DMS 273 (cell line): ENCODE measurements around the gene ARRB2.
"Not testable (repeated sequence)": the region's sequence is repeated elsewhere in the genome, so short reads cannot be mapped to it uniquely, and the experiment has no call there.

Experiments used
- DNase-seq: peaks from one replicate; lab custom pipeline; 2025; ENCODE audit not compliant: unreplicated experiment; lab: John Stamatoyannopoulos, UW

Gene ARRB2

DNA sequence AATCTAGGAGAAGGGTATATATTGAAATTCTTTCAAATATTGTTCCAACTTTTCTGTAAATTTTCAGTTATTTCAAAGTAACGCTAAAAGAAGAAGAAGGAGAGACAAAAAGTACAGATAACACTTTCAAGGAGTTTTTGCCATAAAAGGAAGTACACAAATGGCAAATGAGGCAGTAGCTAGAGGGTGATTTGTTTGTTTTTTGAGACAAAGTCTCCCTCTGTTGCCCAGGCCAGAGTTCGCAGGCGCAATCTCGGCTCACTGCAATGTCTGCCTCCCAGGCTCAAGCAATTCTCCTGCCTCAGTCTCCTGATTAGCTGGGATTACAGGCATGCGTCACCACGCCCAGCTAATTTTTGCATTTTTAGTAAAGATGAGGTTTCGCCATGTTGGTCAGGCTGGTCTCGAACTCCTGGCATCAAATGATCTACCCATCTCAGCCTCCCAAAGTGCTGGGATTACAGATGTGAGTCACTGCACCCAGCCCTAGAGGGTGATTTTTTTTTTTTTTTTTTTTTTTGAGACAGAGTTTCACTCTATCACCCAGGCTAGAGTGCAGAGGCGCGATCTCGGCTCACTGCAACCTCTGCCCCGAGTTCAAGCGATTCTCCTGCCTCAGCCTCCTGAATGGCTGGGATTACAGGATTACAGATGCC lies 10.9 kb upstream of the ARRB2 start:
- DNase-seq, result not testable (repeated sequence)

DNA sequence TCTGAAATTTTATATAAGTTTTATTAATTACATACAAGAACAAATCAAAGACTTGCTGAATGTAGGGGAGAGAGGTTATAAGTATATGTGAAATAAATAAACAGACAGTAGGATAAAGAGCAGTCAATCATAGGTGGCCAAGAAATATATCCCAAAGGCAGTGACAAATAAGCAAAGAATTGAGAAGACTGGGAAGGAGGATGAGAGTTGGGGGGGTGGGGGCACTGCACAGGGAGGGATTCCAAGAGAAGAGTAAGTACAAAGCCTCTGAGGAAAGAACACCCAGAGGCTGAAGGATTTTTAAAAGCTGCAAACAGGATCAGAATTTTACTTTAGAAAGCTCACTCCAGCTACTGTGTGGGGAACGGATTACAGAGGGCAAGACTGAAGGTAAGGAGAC lies 9.3 kb upstream of the ARRB2 start:
- no peak for DNase-seq

DNA sequence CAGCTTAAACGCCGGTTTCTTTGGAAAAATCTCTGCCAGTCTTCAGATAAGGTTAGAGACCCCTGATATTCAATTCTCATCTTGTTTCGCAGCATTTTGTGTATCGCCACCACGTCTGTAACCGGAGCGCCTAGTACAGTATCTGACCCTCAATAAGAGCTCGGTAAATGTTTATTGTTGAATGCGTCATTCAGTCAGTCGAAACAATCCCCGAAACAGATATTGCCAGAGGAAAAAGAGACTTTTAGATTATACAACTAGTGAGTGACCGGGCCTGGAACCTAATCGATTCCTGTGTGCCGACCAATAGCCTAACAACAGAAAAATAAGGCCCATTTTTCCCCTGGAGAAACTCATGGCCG lies 7.1 kb upstream of the ARRB2 start:
- DNase-seq, result no peak

DNA sequence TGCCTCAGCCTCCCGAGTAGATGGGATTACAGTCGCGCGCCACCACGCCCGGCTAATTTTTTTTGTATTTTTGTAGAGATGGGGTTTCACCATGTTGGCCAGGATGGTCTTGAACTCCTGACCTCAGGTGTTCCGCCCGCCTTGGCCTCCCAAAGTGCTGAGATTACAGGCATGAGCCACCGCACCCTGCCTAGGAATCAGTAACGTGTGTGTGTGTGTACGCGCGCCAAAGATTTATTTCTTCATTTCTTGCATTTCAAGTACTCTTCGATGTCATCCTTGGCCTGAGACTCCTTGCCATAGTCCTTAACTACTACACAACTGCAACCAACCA lies 5.9 kb upstream of the ARRB2 start:
- not testable (repeated sequence) for DNase-seq

DNA sequence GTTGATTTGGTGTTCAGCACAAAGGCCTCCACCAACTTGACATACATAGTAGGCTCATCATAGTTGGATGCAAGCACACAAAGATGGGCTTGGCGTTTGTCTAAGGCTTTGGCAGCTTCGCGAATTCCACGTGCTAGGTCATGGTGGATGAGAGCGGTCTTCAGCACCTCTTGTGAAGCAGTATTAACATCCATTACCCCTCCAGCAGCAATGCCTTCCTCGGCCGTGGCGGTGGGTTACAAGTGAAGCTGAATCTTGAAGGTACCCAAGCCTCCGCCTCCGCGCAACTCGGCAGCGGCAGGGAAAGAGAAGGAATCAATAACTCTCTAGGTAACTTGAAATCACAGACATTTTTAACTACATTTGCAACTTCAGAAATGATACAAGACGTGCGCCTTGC lies 5.4 kb upstream of the ARRB2 start:
- no peak for DNase-seq

DNA sequence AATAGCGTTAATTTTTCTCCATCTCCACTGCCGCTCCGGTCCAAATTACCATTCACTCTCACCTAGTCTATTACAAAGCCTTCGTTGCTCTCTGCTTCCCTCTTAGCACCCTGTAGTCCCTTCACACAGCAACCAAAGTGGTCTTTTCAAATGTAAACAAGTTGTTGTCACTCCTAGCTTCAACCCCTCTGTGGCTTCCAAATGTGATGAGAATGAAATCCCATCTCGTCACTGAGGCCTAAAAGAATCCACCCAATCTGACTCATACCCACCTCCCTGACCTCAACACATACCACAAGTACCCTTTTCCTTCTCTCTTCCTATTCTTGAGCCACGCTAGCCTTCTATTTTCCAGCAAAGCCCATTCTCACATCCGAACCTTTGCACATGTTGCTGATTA lies 4.3 kb upstream of the ARRB2 start:
- DNase-seq, result no peak

DNA sequence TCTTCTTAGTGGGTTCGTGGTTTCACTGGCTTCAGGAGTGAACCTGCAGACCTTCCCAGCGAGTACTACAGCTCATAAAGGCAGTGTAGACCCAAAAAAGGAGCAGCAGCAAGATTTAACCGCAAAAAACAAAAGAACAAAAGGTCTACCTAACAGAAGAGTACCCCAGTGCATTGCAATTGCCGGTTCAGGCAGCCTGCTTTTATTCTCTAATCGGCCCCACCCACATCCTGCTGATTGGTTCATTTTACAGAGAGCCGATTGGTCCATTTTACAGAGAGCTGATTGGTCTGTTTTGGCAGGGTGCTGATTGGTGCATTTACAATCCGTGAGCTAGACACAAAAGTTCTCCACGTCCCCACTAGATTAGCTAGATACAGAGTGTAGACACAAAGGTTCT lies 2.0 kb upstream of the ARRB2 start:
- peak; percentile 18 for DNase-seq

DNA sequence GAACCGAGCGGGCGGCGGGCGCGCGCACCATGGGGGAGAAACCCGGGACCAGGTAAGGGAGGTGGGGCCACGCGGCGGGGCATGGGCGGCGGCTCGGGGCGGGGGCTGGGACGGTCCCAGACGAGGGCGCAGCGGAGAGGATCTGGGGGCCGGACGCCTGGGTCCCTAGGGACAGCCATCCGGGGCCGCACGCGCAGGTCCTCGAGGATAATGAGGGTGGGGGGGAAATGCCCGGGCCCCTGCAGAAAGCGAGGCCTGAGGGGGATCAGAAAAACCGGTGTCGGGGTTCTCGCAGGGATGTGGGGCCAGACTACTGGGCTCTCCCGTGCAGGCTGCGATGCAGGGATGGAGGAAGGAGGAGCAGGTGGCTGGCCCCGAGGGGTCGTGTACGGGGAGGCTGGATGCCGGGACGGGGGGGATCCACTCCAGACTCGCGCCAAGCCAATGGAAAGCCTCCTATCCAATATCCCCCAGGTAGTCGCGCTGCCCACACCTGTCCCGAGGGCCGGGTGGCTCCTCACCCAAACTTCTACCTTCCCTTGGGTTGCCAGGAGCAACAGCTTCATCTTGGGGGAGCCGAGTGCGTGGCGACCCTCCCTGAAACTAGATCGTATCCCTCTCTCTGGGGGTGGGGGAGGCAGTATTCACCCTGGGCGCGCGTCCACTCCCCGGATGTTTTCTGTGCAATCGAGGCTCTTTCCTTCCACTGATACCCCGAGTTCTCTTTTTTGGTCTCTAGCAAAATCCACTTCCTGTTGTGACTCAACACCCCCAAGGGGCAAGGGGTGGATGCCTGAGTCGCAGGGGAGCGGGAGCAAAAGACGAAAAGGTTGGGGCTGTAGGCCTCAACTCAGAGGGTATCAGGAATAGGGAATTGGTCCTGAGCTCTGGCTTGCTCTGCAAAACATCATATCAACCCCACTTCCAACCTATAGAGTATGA lies 532 bp downstream of the ARRB2 start:
- DNase-seq, result peak; percentile 48

DNA sequence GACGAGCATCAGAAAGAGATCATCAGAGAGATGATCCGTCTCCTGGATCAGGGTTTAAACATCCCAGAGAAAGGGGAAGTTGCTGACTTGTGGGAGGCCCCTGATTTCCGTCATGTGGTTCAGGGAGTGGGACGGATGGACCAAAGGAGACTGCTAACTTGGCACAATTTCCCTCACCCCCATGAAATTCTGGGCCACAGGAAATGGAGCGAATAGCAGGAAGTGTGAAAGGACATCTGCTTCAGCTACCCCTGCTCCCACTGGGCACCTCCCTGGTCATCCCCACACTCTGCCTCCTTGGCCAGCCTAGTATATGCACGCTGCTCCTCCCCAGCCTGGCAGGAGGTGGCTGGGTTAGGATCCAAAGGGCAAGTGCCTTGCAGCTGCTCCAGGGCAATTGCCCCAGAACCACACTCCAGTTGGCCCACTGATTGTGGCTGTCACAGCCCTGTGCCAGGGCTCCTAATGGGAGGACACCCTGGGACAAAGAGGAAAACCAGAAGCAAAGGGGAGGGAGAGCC lies 1.3 kb downstream of the ARRB2 start:
- DNase-seq, result peak; percentile 39

DNA sequence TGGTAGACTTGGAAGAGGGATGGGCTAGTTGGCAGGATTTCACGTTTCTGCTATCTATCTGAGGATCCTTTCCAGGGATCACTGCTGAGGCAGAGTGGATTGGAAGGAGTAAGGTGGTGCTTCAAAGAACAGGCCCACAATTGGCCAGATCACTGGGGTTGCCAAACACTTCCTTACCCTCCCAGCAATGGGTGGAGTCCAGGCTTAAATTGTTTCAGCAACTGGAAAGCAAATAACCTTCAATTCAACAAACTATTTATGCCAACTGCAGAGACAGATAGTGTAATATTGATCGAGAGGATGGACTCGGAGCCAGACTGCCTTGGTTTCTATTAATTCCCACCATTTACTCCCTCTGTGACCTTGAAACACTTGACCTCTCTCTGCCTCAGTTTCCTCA lies 2.1 kb downstream of the ARRB2 start:
- DNase-seq, result no peak

DNA sequence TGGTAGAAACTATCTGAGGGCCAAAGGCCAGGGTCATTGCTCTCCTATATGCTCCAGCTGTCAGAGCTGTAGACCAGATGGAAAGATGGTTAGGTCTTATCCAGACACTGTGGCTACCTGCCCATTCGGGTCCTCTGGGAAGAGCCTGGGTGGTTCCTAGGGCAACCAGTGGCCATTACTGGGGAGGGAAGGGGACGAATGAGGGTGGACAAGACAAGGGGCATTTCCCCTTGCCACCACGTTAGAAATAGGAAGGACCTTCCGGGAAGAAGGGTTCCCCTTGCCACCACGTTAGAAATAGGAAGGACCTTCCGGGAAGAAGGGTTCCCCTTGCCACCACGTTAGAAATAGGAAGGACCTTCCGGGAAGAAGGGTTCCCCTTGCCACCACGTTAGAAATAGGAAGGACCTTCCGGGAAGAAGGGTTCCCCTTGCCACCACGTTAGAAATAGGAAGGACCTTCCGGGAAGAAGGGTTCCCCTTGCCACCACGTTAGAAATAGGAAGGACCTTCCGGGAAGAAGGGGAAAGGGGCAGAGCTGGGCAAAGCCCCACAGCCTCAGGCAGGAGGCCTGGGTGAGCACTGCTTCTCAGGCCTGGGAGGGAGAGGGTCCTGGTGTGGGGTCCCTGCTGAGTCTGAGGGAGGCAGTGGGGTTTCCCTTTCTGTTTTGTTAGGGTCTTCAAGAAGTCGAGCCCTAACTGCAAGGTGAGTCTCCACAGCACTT lies 4.1 kb downstream of the ARRB2 start:
- not testable (repeated sequence) for DNase-seq

DNA sequence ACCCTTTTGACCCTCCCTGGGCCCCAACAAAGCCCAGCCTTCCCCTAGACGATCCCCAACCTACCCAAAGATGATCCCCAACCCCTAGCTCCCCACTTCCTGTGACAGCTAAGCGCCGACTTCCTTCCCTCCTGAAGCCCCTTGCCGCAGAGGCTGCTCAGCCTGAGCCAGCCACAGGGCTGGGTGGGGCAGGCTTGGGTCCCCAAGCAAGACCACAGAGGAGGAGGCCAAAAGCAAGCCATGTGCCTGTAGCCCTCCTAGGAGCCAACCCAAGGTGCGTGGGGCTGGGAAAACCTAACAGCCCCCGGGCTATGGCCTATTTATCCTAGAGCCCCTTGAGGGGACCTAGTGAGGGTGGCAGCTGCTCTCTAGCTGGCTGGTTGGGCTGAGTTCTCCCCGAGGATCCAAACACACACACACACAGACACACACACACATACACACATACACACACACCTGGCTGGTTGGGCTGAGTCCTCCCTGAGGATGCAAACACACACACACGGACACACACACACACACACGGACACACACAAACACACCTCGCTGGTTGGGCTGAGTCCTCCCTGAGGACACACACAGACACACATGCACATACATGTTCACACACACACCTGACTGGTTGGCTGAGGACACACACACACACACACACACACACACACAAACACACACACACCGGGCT lies 4.8 kb downstream of the ARRB2 start:
- no peak for DNase-seq

DNA sequence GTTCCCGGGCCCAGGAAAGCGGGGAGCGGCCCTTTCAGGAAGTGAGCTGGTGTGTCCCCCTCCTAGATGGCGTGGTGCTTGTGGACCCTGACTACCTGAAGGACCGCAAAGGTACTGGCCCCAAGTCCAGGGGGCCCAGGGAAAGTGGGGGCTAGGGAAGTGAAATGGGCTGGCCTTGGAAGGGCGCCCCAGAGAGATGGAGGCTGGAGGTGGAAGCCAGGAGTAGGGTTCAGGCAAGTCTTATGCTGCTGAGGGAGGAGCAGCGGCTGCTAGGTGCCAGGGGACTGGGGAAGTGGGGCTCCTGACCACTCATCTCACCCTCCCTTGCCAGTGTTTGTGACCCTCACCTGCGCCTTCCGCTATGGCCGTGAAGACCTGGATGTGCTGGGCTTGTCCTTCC lies 5.6 kb downstream of the ARRB2 start:
- DNase-seq, result no peak

DNA sequence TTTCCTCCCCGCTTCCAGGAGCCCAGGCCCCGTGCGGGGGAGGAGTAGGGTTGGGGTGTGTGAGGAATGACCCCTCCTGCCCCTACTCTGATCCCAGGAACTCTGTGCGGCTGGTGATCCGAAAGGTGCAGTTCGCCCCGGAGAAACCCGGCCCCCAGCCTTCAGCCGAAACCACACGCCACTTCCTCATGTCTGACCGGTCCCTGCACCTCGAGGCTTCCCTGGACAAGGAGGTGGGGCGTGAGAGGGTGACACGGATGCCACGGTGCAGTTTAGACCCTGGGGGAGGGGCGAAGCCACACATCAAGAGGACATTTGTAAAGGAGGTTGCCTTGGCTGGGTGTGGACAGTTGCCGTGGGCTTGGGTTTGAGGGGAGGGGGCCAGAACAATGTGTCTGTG lies 7.4 kb downstream of the ARRB2 start:
- DNase-seq, result no peak

DNA sequence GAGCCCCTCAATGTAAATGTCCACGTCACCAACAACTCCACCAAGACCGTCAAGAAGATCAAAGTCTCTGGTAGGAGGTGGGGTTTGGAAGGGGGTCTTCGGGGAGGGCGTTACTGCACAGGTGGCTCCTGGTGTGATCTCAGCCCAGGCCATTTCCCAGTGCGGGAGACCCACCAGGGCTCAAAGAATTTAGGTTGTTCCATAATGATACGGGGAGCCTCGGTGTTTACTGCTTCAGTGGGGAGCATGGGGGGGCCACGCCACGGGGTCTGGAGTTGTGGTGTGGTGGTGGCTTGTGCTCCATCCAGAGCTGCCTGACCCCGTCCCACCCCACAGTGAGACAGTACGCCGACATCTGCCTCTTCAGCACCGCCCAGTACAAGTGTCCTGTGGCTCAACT lies 7.8 kb downstream of the ARRB2 start:
- DNase-seq, result no peak

DNA sequence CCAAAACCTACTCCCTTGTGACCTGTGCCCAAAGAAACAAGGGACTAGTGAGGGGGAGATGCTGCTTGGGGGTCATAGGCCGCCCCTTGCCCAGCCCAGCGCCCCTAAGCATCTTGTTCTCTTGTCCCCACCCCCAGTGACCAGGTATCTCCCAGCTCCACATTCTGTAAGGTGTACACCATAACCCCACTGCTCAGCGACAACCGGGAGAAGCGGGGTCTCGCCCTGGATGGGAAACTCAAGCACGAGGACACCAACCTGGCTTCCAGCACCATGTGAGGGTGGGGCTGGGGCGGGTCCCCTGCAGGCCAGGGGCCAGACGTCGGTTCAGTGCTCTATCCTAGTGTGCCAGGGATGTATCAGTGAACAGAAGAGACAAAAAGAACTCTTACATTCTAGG lies 8.7 kb downstream of the ARRB2 start:
- DNase-seq, result no peak

DNA sequence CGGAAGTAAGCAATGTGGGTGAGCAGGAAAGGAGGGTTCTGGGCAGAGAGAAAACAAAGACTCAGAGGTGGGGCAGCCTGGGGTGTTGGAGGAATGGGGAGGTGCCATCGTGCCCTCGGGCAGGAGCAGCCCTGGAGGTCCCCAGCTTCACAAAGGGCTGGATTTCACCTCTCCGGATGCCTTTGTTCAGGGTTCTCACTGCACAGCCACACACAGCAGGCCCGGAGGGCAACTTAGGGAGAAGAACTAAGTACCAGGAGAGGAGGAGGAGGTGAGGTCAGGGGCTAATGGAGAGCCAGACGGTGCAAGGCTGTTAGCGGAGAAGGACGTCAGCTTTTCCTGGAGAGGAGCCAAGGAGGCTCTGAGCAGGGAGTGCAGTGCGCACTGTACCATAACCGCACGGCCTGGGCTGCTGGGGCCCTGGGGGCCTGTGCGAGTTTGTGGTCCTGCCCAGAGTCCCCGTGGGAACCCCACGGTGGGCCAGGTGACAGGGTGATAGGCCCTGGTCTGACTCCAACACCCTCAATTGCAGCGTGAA lies 9.3 kb downstream of the ARRB2 start:
- peak; percentile 87 for DNase-seq

DNA sequence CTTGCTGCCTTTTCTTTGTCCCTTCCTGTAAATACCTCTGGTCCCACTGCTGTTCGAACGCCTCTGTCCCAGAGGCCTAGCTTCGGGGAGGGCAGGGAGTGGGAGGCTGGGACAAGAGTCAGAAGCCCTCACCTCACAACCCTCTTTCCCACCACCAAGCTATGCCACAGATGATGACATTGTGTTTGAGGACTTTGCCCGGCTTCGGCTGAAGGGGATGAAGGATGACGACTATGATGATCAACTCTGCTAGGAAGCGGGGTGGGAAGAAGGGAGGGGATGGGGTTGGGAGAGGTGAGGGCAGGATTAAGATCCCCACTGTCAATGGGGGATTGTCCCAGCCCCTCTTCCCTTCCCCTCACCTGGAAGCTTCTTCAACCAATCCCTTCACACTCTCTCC lies 10.4 kb downstream of the ARRB2 start:
- DNase-seq, result no peak

DNA sequence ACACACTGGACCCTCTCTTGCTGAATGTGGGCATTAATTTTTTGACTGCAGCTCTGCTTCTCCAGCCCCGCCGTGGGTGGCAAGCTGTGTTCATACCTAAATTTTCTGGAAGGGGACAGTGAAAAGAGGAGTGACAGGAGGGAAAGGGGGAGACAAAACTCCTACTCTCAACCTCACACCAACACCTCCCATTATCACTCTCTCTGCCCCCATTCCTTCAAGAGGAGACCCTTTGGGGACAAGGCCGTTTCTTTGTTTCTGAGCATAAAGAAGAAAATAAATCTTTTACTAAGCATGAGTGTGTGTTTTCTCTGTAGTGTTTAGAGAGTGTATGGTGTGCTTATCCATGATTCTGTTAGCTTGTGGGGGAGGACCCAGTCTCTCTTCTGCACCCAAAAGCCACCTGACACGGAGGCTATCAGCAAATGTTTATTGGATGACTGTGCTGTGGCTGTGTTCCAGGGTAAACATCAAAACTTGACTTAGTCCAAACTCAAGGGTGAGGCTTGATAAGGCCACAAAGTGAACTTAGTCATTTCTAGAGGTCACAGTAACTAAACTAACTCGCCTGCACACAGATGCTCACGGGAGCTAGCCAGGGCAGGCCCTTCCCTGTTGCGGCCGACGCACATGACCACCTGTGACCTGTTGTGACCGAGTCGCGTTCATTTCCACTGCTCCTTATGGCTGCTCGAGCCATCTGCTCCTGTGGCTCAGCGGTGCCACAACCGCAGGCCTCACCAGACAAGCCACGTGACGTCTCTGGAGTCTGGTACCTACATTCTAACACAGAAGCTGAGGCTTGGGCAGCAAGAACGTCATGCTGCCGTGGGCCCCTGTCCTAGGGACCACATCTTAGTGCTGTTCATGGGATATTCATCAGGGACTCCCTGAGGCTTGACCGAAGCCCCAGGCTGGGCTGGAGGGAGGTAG lies 11.0 kb downstream of the ARRB2 start:
- peak; percentile 85 for DNase-seq

DNA sequence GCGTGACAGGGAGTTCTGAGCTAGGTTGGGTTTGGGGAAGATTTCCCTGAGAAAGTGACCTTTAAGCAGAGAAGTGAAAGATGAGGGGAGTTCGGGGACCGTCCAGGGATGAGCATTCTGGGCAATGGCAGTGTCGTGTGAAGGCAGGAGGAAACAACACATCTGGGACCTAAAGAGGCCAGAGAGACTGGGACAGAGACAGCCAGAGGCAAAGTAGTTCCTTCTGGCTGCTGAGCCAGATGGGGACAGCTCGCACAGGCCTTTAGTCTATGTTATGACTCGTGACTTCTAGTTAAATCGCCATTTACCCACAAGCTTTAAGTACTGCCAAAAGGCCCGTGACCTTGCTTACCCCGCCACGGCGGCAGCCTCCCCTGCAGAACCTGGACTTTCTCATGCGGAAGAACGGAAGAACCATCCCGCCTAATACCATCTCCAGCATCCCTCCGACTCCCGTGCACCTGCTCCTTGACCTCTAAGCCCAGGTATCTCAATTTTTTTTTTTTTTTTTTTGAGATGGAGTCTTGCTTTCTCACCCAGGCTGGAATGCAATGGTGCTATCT lies 12.3 kb downstream of the ARRB2 start:
- peak; percentile 45 for DNase-seq
